Loucy (cell line): ENCODE data around the gene JADE2.

Experiments used
- CTCF ChIP-seq: fragments of 200-600 bp; sonication (generic); conservative IDR thresholded peaks from 2 replicates; pipeline ENCODE4 v1.5.1; 2014; ENCODE audit warnings: mild to moderate bottlenecking, antibody characterized with exemption, low read length
- EZH2phosphoT487 ChIP-seq: fragments of 200-600 bp; IDR thresholded peaks from 2 replicates; pipeline ENCODE4 v1.6.1; 2018; ENCODE audit warnings: antibody characterized with exemption, mild to moderate bottlenecking, moderate library complexity, borderline replicate concordance

DNA sequence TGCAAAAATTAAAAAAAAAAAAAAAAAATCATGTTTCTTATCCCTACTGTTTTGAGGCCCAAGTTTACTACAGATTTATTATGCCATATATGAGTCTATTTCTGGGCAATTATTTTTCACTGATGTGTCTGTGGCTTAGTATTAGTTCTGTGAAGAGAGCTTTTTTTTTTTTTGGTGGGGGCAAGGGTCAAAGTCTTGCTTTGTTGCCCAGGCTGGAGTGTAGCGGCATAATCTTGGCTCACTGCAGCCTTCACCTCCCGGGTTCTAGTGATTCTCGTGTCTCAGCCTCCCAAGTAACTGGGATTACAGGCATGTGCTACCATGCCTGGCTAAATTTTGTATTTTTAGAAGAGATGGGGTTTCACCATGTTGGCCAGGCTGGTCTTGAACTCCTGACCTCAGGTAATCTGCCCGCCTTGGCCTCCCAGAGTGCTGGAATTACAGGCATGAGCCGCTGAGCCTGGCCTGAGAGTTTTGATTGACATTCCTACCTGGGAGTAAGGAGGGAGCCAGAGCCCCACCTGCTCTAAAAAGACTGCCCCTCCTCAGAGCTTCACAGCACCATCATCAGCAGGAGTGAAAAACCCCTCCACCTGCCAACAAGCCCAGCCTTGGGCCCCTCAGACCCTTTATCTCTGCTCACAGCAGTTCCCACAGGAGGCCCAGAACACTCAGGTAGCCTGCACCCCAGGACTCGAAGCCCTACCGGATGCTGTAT, 36.1 kb upstream of the JADE2 start:
- TF ChIP-seq CTCF = no peak
- TF ChIP-seq EZH2phosphoT487 = no peak
